Uterus (tissue), 2 donors: Measurements from ENCODE around the gene BICRA.

Source experiments
- CTCF ChIP-seq, 4 experiments: fragments of 200-600 bp in 2 of 4; fragments of 450-650 bp in 2 of 4; sonication (generic) in 2 of 4; IDR thresholded peaks; one replicate each; pipeline ENCODE4 v1.5.1; 2016 to 2019; ENCODE audit warnings: antibody characterized with exemption in 4 of 4, mild to moderate bottlenecking in 2 of 4, moderate library complexity in 1 of 4
- POLR2A ChIP-seq, 2 donors: fragments of 450-650 bp; IDR thresholded peaks; one replicate each; pipeline ENCODE4 v1.6.1; 2016; ENCODE audit warnings: antibody characterized with exemption in 2 of 2, mild to moderate bottlenecking in 1 of 2, moderate library complexity in 1 of 2

- TF ChIP-seq CTCF (IDR thresholded peaks at IDR 0.05) (peak; percentile 96 to 100 (median 99)), POLR2A (IDR thresholded peaks at IDR 0.05) (peak; percentile 75 to 85)
Observed at GRCh38 chr19:47713046-47714021, 104.4 kb downstream of the BICRA start, which contains the start of gene EHD2.
